Mononuclear cell (primary cell): Measurements from ENCODE around the gene C1orf141. TPM values are rescaled to one million over a fixed set of nuclear protein-coding genes. Genes with fewer than 3 reads are reported as not detected.

Source experiments
- H3K27me3 ChIP-seq: 2 replicates; pipeline ENCODE4 v1.6.0; 2011; ENCODE audit warnings: low read length, control low read depth; ENCODE audit not compliant: insufficient read depth
- H3K4me1 ChIP-seq: 2 replicates; pipeline ENCODE4 v1.5.1; 2011; ENCODE audit warnings: mild to moderate bottlenecking, low read length, control low read depth; ENCODE audit not compliant: insufficient read depth
- H3K4me3 ChIP-seq: 2 replicates; pipeline ENCODE4 v1.5.1; 2011; ENCODE audit warnings: mild to moderate bottlenecking, low read length, moderate library complexity
- H3K9me3 ChIP-seq: 2 replicates; pipeline ENCODE4 v1.5.1; 2011; ENCODE audit warnings: low read depth, mild to moderate bottlenecking, control low read depth, low read length
- total RNA-seq: library from RNA; depleted of rRNA; stranded (reverse); fragments of >200 nt; gene quantifications from one replicate; pipeline ENCODE4 v1.2.3, GENCODE V29; 2012

The C1orf141 gene
- total RNA-seq, 1 donor, result under 0.01 TPM

- Histone ChIP-seq H3K9me3 (no peaks in the 10 kb centered on the region), H3K27me3 (no peaks in the 10 kb centered on the region), H3K4me1 (no peaks in the 10 kb centered on the region), H3K4me3 (no peak overlapping the region)
These were observed 7.8 kb downstream of the C1orf141 start for GRCh38 chr1:67126974-67127373.

- Histone ChIP-seq H3K9me3 (no peaks in the 10 kb centered on the region), H3K27me3 (no peaks in the 10 kb centered on the region), H3K4me3 (no peak overlapping the region), H3K4me1 (no peaks in the 10 kb centered on the region)
These were observed 8.5 kb downstream of the C1orf141 start for GRCh38 chr1:67126111-67126746.

GRCh38 chr1:67124455-67124854, 10.3 kb downstream of the C1orf141 start:
- no peaks in the 10 kb centered on the region for H3K27me3 ChIP-seq
- H3K9me3 ChIP-seq, result no peaks in the 10 kb centered on the region
- H3K4me3 ChIP-seq, result no peak overlapping the region
- no peaks in the 10 kb centered on the region for H3K4me1 ChIP-seq

DNA sequence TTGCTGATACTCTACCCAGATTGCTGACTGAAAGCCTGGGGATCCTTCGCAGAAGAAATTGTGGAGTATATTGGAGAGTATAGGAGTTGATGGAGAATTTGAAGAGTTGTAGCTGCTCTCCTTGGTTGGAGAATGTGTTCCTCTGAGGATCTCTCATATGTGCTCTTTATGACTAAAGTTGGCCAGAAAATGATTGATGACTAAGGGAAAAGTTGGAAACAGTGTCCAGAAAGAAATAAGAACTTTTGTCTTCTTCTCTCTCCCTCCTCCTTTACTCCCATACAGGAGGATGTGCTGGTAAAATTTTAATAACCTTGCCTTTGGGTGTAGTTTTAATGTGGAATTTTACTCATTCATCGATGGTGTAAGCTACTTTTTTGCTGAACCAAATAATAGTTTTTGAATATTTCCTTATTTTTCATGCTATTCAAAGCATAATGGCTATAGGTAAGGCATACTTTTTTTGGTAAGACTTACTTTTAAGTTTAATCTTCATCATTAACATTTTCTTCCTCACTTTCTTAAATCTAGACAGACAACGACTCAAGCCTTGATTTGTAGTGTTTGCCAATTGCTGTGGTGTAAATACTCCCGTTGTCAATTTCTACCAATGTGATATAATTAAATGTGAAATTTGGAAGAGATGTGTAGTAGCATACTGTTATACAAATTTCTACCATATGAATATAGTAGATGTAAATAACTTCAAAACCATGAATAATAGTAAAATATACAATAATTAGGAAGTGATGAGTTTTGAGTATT, 13.7 kb downstream of the C1orf141 start:
- no peaks in the 10 kb centered on the region for H3K4me1 ChIP-seq
- H3K27me3 ChIP-seq, result no peaks in the 10 kb centered on the region
- H3K4me3 ChIP-seq, result no peak overlapping the region
- no peaks in the 10 kb centered on the region for H3K9me3 ChIP-seq

- Histone ChIP-seq H3K9me3 (peaks cover 5% of the 10 kb centered on the region), H3K4me3 (no peak overlapping the region), H3K27me3 (no peaks in the 10 kb centered on the region), H3K4me1 (no peaks in the 10 kb centered on the region)
These were observed 16.1 kb downstream of the C1orf141 start for GRCh38 chr1:67118646-67119045.

- Histone ChIP-seq H3K9me3 (peaks cover 6% of the 10 kb centered on the region), H3K27me3 (no peaks in the 10 kb centered on the region), H3K4me3 (no peak overlapping the region), H3K4me1 (no peaks in the 10 kb centered on the region)
These were observed 16.6 kb downstream of the C1orf141 start for GRCh38 chr1:67118191-67118590.

DNA sequence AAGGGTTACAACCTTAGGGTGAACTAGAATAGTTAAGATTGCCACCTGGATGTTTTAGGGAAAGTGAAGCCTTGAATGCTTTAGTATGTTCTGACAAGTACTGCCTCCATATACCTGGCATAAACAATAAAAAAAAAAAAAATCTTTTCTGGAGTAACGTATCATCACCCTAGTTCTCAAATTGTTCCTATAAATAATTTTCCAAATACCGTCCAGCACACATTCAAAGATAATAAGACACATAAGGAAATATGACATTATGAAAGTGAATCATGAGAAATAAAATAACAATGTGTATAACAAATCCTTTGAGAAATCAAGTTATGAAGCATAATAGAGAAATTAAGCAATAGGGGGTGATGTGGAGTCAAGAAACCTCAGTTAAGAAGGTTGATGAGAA, 20.6 kb downstream of the C1orf141 start:
- Histone ChIP-seq H3K4me1 (peaks cover 5% of the 10 kb centered on the region), H3K9me3 (peaks cover 6% of the 10 kb centered on the region), H3K4me3 (no peak overlapping the region), H3K27me3 (no peaks in the 10 kb centered on the region)

GRCh38 chr1:67110352-67110751, 24.4 kb downstream of the C1orf141 start:
- Histone ChIP-seq H3K9me3 (peaks cover 6% of the 10 kb centered on the region), H3K4me1 (peaks cover 5% of the 10 kb centered on the region), H3K4me3 (no peak overlapping the region), H3K27me3 (no peaks in the 10 kb centered on the region)

GRCh38 chr1:67105508-67105907, 29.3 kb downstream of the C1orf141 start:
- Histone ChIP-seq H3K27me3 (no peaks in the 10 kb centered on the region), H3K4me3 (no peak overlapping the region), H3K4me1 (no peaks in the 10 kb centered on the region), H3K9me3 (no peaks in the 10 kb centered on the region)

- H3K4me3 ChIP-seq, result no peak overlapping the region
- no peaks in the 10 kb centered on the region for H3K27me3 ChIP-seq
- no peaks in the 10 kb centered on the region for H3K4me1 ChIP-seq
- H3K9me3 ChIP-seq, result no peaks in the 10 kb centered on the region
These were observed 31.2 kb downstream of the C1orf141 start for GRCh38 chr1:67103548-67103947.

DNA sequence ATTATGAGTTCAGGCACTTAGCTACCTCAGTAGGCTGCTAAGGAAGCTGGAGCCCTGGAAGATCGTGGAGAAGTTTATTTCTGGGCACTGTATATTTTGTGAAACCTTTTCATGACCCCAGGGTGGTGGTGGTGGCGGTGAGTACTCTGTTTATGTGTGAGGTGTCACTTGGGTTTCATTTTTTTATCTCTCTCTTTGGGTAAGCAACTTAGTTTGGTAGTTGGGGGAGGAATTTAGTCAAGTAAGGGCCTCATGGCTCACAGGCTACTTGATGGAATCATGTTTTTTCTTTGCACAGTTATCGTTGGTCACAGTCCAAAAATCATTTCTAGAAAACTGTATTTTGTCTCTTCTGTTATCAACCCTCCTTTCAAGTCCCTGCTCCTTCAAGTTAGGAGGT, 33.9 kb downstream of the C1orf141 start:
- H3K9me3 ChIP-seq, result no peaks in the 10 kb centered on the region
- H3K4me1 ChIP-seq, result no peaks in the 10 kb centered on the region
- H3K4me3 ChIP-seq, result no peak overlapping the region
- H3K27me3 ChIP-seq, result no peaks in the 10 kb centered on the region

- H3K9me3 ChIP-seq, result no peaks in the 10 kb centered on the region
- H3K4me3 ChIP-seq, result no peak overlapping the region
- H3K27me3 ChIP-seq, result no peaks in the 10 kb centered on the region
- no peaks in the 10 kb centered on the region for H3K4me1 ChIP-seq
These were observed 37.5 kb downstream of the C1orf141 start for GRCh38 chr1:67097305-67097704.

DNA sequence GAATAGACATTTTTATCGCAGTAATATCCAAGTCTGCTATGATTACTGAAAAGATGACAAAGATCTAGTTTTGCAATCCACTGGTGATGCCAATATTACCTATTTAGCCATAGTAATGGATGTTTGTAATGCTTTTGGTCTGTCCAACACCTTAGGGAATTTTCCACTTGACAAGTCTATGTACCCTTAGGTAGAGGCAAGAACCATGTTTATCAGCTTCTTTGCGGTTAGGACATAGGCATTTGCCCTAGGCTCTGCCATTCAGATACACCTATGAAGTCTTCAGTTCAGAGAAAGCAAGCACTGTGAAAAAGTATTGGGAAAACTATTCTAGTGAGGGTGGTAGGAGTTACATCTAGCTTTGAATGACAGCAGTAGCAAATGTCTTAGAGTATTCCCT, 40.6 kb downstream of the C1orf141 start:
- Histone ChIP-seq H3K9me3 (no peaks in the 10 kb centered on the region), H3K27me3 (no peaks in the 10 kb centered on the region), H3K4me3 (no peak overlapping the region), H3K4me1 (no peaks in the 10 kb centered on the region)

GRCh38 chr1:67089685-67090208, 45.0 kb downstream of the C1orf141 start:
- H3K4me3 ChIP-seq, result no peak overlapping the region
- H3K27me3 ChIP-seq, result no peaks in the 10 kb centered on the region
- no peaks in the 10 kb centered on the region for H3K4me1 ChIP-seq
- no peaks in the 10 kb centered on the region for H3K9me3 ChIP-seq

DNA sequence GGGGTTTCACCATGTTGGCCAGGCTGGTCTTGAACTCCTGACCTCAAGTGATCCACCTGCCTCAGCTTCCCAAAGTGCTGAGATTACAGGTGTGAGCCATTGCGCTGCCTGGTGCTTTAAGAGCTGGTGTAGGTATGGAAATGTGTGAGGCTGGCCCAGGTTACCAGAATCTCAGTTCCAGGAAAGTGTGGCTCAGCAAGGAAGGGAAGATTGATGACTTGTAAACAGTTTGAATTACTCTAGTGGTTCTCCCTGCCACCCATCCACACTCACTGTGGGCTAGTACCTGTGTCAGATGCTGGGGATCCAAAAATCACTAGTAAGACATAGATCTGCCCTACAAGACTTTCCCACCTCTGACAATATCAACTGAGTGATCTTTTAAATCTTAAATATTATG, 46.3 kb downstream of the C1orf141 start:
- Histone ChIP-seq H3K4me1 (no peaks in the 10 kb centered on the region), H3K4me3 (no peak overlapping the region), H3K27me3 (no peaks in the 10 kb centered on the region), H3K9me3 (no peaks in the 10 kb centered on the region)

- H3K4me3 ChIP-seq, result no peak overlapping the region
These were observed 49.4 kb downstream of the C1orf141 start for GRCh38 chr1:67085326-67085725.

More at GRCh38 chr1:67085326-67085725, 49.4 kb downstream of the C1orf141 start:
- Histone ChIP-seq H3K9me3 (no peaks in the 10 kb centered on the region), H3K4me1 (no peaks in the 10 kb centered on the region), H3K27me3 (no peaks in the 10 kb centered on the region)
